ENCODE measurements around the gene VPS8. TPM values are rescaled to one million over a fixed set of nuclear protein-coding genes. Genes with fewer than 3 reads are reported as not detected.

VPS8 gene
- total RNA-seq, 1 experiment from 2014 or later, result 39.7 TPM

DNA sequence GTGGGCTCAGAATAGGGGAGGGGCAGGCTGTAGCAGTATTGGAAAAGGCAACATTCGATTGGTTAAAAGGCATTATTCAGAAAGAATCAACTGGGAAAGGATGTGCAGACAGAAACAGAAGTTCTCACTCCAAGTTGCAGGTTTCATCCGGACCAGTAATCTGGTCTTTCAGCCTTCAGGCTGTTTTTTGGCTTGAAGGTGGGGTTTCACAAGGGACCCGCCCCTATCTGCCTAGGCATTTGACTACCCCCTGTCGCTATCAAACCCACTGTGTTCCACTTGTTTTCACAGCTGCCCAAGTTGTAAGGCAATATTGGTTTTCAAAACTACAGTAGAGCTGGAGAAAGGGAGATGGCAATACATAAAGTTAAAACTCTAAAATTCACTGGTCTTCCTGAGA, 96.9 kb downstream of the VPS8 start:
- H2BK120ac ChIP-seq (ENCODE audit: low read depth, low read length, poor library complexity, severe bottlenecking), result no peak overlapping the region
- Mint-ChIP-seq H3K4me1 (peaks cover 72 to 78% of the 10 kb centered on the region in 2 experiments), H3K27me3 (ENCODE audit: low read depth) (no peaks in the 10 kb centered on the region), H3K27ac (peak overlapping the region; percentile 77 to 98 (median 90)), H3K36me3 (ENCODE audit: insufficient read depth in 1 of 3, low read depth in 3 of 3) (peaks cover 14 to 17% (median 15%) of the 10 kb centered on the region in 3 experiments), H3K9me3 (peaks cover 14 to 16% of the 10 kb centered on the region in 2 experiments), H3K4me3 (peak overlapping the region in 1 of 2 experiments; percentile 61; a peak in 3 of 5 replicates)
- no peak overlapping the region for H3K56ac ChIP-seq (ENCODE audit: insufficient read length, low read depth, low read length)
- H2BK12ac ChIP-seq (ENCODE audit: insufficient read length, low read depth, low read length), result no peak overlapping the region
- no peaks in the 10 kb centered on the region for H3K79me1 ChIP-seq (ENCODE audit: insufficient read depth, low read depth, low read length, poor library complexity, severe bottlenecking)
- no peaks in the 10 kb centered on the region for H4K20me1 ChIP-seq (ENCODE audit: control insufficient read depth, insufficient read depth, insufficient read length)
- no peaks in the 10 kb centered on the region for H3K23me2 ChIP-seq (ENCODE audit: insufficient read length, low read depth, low read length, poor library complexity, severe bottlenecking)
- H3K4ac ChIP-seq (ENCODE audit: low read depth, low read length), result no peak overlapping the region
- no peak overlapping the region for H3K23ac ChIP-seq (ENCODE audit: insufficient read length, low read depth, low read length)
- no peak overlapping the region for H3K14ac ChIP-seq (ENCODE audit: insufficient read depth, low read length)
- no peak overlapping the region for H3K4me2 ChIP-seq (ENCODE audit: insufficient read depth, insufficient read length, low read length)
- H2BK5ac ChIP-seq (ENCODE audit: insufficient read length, low read length), result no peak overlapping the region
- peak; percentile 57 for DNase-seq
- H3K27me3 ChIP-seq (ENCODE audit: insufficient read depth, low read length), result no peaks in the 10 kb centered on the region
- no peak overlapping the region for H4K5ac ChIP-seq (ENCODE audit: insufficient read length, low read depth, low read length)
- H2AFZ ChIP-seq (ENCODE audit: low read length), result no peak overlapping the region
- H4K91ac ChIP-seq (ENCODE audit: insufficient read length, low read depth, low read length), result no peak overlapping the region
- TF ChIP-seq, protein P1, sequence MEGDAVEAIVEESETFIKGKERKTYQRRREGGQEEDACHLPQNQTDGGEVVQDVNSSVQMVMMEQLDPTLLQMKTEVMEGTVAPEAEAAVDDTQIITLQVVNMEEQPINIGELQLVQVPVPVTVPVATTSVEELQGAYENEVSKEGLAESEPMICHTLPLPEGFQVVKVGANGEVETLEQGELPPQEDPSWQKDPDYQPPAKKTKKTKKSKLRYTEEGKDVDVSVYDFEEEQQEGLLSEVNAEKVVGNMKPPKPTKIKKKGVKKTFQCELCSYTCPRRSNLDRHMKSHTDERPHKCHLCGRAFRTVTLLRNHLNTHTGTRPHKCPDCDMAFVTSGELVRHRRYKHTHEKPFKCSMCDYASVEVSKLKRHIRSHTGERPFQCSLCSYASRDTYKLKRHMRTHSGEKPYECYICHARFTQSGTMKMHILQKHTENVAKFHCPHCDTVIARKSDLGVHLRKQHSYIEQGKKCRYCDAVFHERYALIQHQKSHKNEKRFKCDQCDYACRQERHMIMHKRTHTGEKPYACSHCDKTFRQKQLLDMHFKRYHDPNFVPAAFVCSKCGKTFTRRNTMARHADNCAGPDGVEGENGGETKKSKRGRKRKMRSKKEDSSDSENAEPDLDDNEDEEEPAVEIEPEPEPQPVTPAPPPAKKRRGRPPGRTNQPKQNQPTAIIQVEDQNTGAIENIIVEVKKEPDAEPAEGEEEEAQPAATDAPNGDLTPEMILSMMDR (conservative IDR thresholded peaks at IDR 0.05), result no peak
- H4K8ac ChIP-seq (replicated peaks; ENCODE audit: insufficient read length, low read depth, low read length), result no peak overlapping the region
- H3K9me3 ChIP-seq (ENCODE audit: control insufficient read depth, low read depth, low read length), result no peaks in the 10 kb centered on the region
- H2AK5ac ChIP-seq (ENCODE audit: insufficient read length, low read length), result no peak overlapping the region
- H3K9ac ChIP-seq (ENCODE audit: extremely low read depth, insufficient read length, low read length), result no peak overlapping the region
- no CpG with 5 or more reads among the region's 4 CpGs for WGBS (ENCODE audit: extremely low coverage, insufficient read length, low lambda C conversion rate)
- peaks cover 33% of the 10 kb centered on the region; the same call in 1 of the 2 replicates for H3K4me1 ChIP-seq (ENCODE audit: insufficient read depth, low read length)
- no peak overlapping the region for H2BK20ac ChIP-seq (ENCODE audit: low read depth, low read length, poor library complexity, severe bottlenecking)
- no peak overlapping the region for H3K18ac ChIP-seq (ENCODE audit: insufficient read length, low read depth, low read length)
- H3T11ph ChIP-seq (ENCODE audit: low read length), result no peak overlapping the region
- no peak overlapping the region for H3K27ac ChIP-seq (ENCODE audit: insufficient read length, low read depth, low read length)
- no peak overlapping the region for H2BK15ac ChIP-seq (ENCODE audit: low read depth, low read length)
- H3K79me2 ChIP-seq (ENCODE audit: insufficient read depth, low read length), result no peaks in the 10 kb centered on the region
